HCT116 (cell line): ENCODE measurements around the gene FBXL17. TPM values are rescaled to one million over a fixed set of nuclear protein-coding genes. Genes with fewer than 3 reads are reported as not detected.

ENCODE experiments used
- ATAC-seq: fragments of 200-7000 bp; cut with Tn5 transposase; 2 replicates; pipeline ENCODE4 v1.9.1; 2020; ENCODE audit warnings: mild to moderate bottlenecking, moderate library complexity
- BruUV-seq: library from RNA; stranded (reverse); fragments of 400-500 nt; replicated peaks from 2 replicates; lab custom pipeline; 2021; lab: Mats Ljungman, UMichigan
- CTCF ChIA-PET: fragments of 300-600 bp; sonication (Branson Sonifier 250); formaldehyde crosslinking; loops from one replicate; lab custom pipeline; 2021; ENCODE audit warnings: antibody characterized with exemption; lab: Charles Lee
- POLR2A ChIA-PET: fragments of 300-600, 350-600 bp; sonication (Branson Sonifier 250); formaldehyde crosslinking; loops from one replicate; lab custom pipeline; 2021; ENCODE audit warnings: antibody characterized with exemption; lab: Charles Lee
- RAD21 ChIA-PET, 2 experiments: fragments of 300-600 bp; sonication (Branson Sonifier 250); formaldehyde crosslinking; loops; one replicate each; lab custom pipeline; 2023; ENCODE audit warnings: low total read pairs in 2 of 2; ENCODE audit not compliant: uncharacterized antibody in 2 of 2, unreplicated experiment in 2 of 2, low non-redundant PET in 1 of 2; lab: Charles Lee
- DNase-seq: peaks from one replicate; pipeline ENCODE4 v3.0.0-alpha.2; 2010; ENCODE audit warnings: low read depth, low spot score
- H2AFZ ChIP-seq: fragments of 200-600 bp; shearing (Covaris generic), sonication (generic); 2 replicates; pipeline ENCODE4 v1.6.1; 2017; ENCODE audit warnings: low read depth, mixed run types, mixed read lengths, antibody characterized with exemption, low read length; ENCODE audit not compliant: poor library complexity, severe bottlenecking
- H3K27ac ChIP-seq: 2 replicates; pipeline ENCODE4 v1.5.1; 2012; ENCODE audit warnings: low read depth, low read length
- H3K27me3 ChIP-seq: fragments of 200-600 bp; sonication (generic); 2 replicates; pipeline ENCODE4 v1.6.1; 2016; ENCODE audit warnings: mixed run types, low read length, mixed read lengths; ENCODE audit not compliant: insufficient read depth
- H3K36me3 ChIP-seq, 2 experiments: fragments of 200-500 bp in 1 of 2; fragments of 200-600 bp in 1 of 2; sonication (Bioruptor generic) in 1 of 2; sonication (generic) in 1 of 2; 2 replicates each; pipeline versions ENCODE4 v1.5.1 to v1.6.1; 2014 to 2016; ENCODE audit warnings: low read length in 2 of 2, inconsistent platforms in 1 of 2, mixed read lengths in 1 of 2, mixed run types in 1 of 2; ENCODE audit not compliant: insufficient read depth in 2 of 2, control insufficient read depth in 1 of 2
- H3K4me1 ChIP-seq, 2 experiments: fragments of 200-600 bp in 1 of 2; sonication (generic) in 1 of 2; 2 replicates each; pipeline versions ENCODE4 v1.5.1 to v1.6.1; 2012 to 2017; ENCODE audit warnings: low read length in 2 of 2, inconsistent platforms in 1 of 2, mild to moderate bottlenecking in 1 of 2, mixed read lengths in 1 of 2, mixed run types in 1 of 2, moderate library complexity in 1 of 2; ENCODE audit not compliant: insufficient read depth in 2 of 2, control insufficient read depth in 1 of 2
- H3K4me2 ChIP-seq: fragments of 200-600 bp; sonication (generic); 2 replicates; pipeline ENCODE4 v1.6.1; 2017; ENCODE audit warnings: mixed run types, low read length, mixed read lengths
- H3K4me3 ChIP-seq, 2 experiments: fragments of 200-600 bp in 1 of 2; sonication (generic) in 1 of 2; replicated peaks in 1 of 2; 2 replicates each; pipeline ENCODE4 v1.5.1; 2011 to 2016; ENCODE audit warnings: low read length in 2 of 2, control low read depth in 1 of 2, low read depth in 1 of 2, mild to moderate bottlenecking in 1 of 2, mixed read lengths in 1 of 2, mixed run types in 1 of 2
- H3K79me2 ChIP-seq: fragments of 200-600 bp; sonication (generic); 2 replicates; pipeline ENCODE4 v1.6.1; 2017; ENCODE audit warnings: mild to moderate bottlenecking, mixed run types, low read length, moderate library complexity, mixed read lengths; ENCODE audit not compliant: insufficient read depth
- H3K9ac ChIP-seq: fragments of 200-600 bp; sonication (generic); 2 replicates; pipeline ENCODE4 v1.6.1; 2016; ENCODE audit warnings: low read length, mixed read lengths
- H3K9me2 ChIP-seq: fragments of 200-600 bp; sonication (generic), shearing (Covaris generic); 2 replicates; pipeline ENCODE4 v1.6.1; 2017; ENCODE audit warnings: mixed run types, mild to moderate bottlenecking, moderate library complexity; ENCODE audit not compliant: insufficient read depth
- H3K9me3 ChIP-seq, 2 experiments: fragments of 200-500 bp in 1 of 2; fragments of 200-600 bp in 1 of 2; sonication (Bioruptor generic) in 1 of 2; sonication (generic) in 1 of 2; 2 replicates each; pipeline ENCODE4 v1.6.1; 2014 to 2017; ENCODE audit warnings: low read length in 2 of 2, mixed read lengths in 2 of 2, inconsistent platforms in 1 of 2, low read depth in 1 of 2, mild to moderate bottlenecking in 1 of 2, mixed run types in 1 of 2, moderate library complexity in 1 of 2; ENCODE audit not compliant: control insufficient read depth in 1 of 2, insufficient read depth in 1 of 2
- H4K20me1 ChIP-seq: fragments of 200-600 bp; sonication (generic), shearing (Covaris generic); 2 replicates; pipeline ENCODE4 v1.6.1; 2017; ENCODE audit warnings: mixed run types, mild to moderate bottlenecking, moderate library complexity; ENCODE audit not compliant: insufficient read depth
- CBX3 ChIP-seq: IDR thresholded peaks from 2 replicates; pipeline ENCODE4 v1.6.1; 2012; ENCODE audit warnings: low read depth
- CEBPB ChIP-seq: IDR thresholded peaks from 2 replicates; pipeline ENCODE4 v1.6.1; 2012; ENCODE audit warnings: low read depth
- ELF1 ChIP-seq: IDR thresholded peaks from 2 replicates; pipeline ENCODE4 v1.6.1; 2012; ENCODE audit warnings: low read depth, borderline replicate concordance
- EZH2 ChIP-seq: fragments of 200-600 bp; sonication (generic); IDR thresholded peaks from 2 replicates; pipeline ENCODE4 v1.6.1; 2017; ENCODE audit warnings: antibody characterized with exemption, mixed run types
- EZH2phosphoT487 ChIP-seq: fragments of 200-600 bp; IDR thresholded peaks from 2 replicates; pipeline ENCODE4 v1.6.1; 2018; ENCODE audit warnings: antibody characterized with exemption, borderline replicate concordance
- FOSL1 ChIP-seq: IDR thresholded peaks from 2 replicates; pipeline ENCODE4 v1.6.1; 2012; ENCODE audit warnings: low read depth
- JUND ChIP-seq: IDR thresholded peaks from 2 replicates; pipeline ENCODE4 v1.6.1; 2012
- POLR2A ChIP-seq: IDR thresholded peaks from 2 replicates; pipeline ENCODE4 v1.7.0; 2011; ENCODE audit warnings: borderline replicate concordance; ENCODE audit not compliant: insufficient read depth, insufficient read length; ENCODE audit errors: extremely low read depth
- RAD21 ChIP-seq: IDR thresholded peaks from 2 replicates; pipeline ENCODE4 v1.6.1; 2012; ENCODE audit warnings: low read depth, mild to moderate bottlenecking
- SIN3A ChIP-seq: IDR thresholded peaks from 2 replicates; pipeline ENCODE4 v1.6.1; 2012; ENCODE audit warnings: low read depth
- SP1 ChIP-seq: IDR thresholded peaks from 2 replicates; pipeline ENCODE4 v1.6.1; 2012; ENCODE audit warnings: low read depth
- SRF ChIP-seq: IDR thresholded peaks from 2 replicates; pipeline ENCODE4 v1.6.1; 2012; ENCODE audit warnings: low read depth
- TCF7L2 ChIP-seq: IDR thresholded peaks from 2 replicates; pipeline ENCODE4 v1.7.0; 2011; ENCODE audit warnings: borderline replicate concordance, inconsistent platforms; ENCODE audit not compliant: insufficient read depth, insufficient read length; ENCODE audit errors: extremely low read depth
- YY1 ChIP-seq: IDR thresholded peaks from 2 replicates; pipeline ENCODE4 v1.6.1; 2011; ENCODE audit warnings: low read length, low read depth, moderate library complexity, mild to moderate bottlenecking; ENCODE audit not compliant: insufficient replicate concordance; ENCODE audit errors: extremely low read depth
- ZFX ChIP-seq: fragments of 450-650 bp; IDR thresholded peaks from 2 replicates; pipeline ENCODE4 v1.6.1; 2017
- ZNF274 ChIP-seq: fragments of 200-500 bp; sonication (Bioruptor generic); IDR thresholded peaks from 2 replicates; pipeline ENCODE4 v1.6.1; 2014; ENCODE audit warnings: mild to moderate bottlenecking, low read depth, low read length, inconsistent platforms
- intact Hi-C: fragments of 100-400 bp; cut with micrococcal nuclease; formaldehyde crosslinking; loops from 2 replicates; pipeline ENCODE4 v1.10.0; 2022
- total RNA-seq: library from RNA; stranded (reverse); gene quantifications from one replicate; pipeline ENCODE4 v1.2.1, GENCODE V29; 2021; ENCODE audit not compliant: unreplicated experiment
- TF ChIP-seq, protein P1 (sequence below): IDR thresholded peaks from 2 replicates; pipeline ENCODE4 v1.6.1; 2012; ENCODE audit warnings: low read depth
- TF ChIP-seq, protein P2 (sequence below): IDR thresholded peaks from 2 replicates; pipeline ENCODE4 v1.6.1; 2011; ENCODE audit warnings: mild to moderate bottlenecking, low read length, moderate library complexity; ENCODE audit not compliant: insufficient replicate concordance; ENCODE audit errors: extremely low read depth
- TF ChIP-seq, protein P3 (sequence below), 3 experiments: fragments of 200-600 bp in 1 of 3; sonication (generic) in 1 of 3; IDR thresholded peaks in 2 of 3; conservative IDR thresholded peaks in 1 of 3; 2 replicates each; pipeline ENCODE4 v1.5.1; 2012 to 2017; ENCODE audit warnings: low read depth in 2 of 3, low read length in 2 of 3, antibody characterized with exemption in 1 of 3, borderline replicate concordance in 1 of 3, control low read depth in 1 of 3, mild to moderate bottlenecking in 1 of 3, mixed read lengths in 1 of 3, mixed run types in 1 of 3, moderate library complexity in 1 of 3; ENCODE audit not compliant: insufficient read depth in 1 of 3
- TF ChIP-seq, protein P4 (sequence below): IDR thresholded peaks from 2 replicates; pipeline ENCODE4 v1.6.1; 2012

Gene FBXL17
- total RNA-seq, 1 experiment from 2014 or later: 9.4 TPM

DNA sequence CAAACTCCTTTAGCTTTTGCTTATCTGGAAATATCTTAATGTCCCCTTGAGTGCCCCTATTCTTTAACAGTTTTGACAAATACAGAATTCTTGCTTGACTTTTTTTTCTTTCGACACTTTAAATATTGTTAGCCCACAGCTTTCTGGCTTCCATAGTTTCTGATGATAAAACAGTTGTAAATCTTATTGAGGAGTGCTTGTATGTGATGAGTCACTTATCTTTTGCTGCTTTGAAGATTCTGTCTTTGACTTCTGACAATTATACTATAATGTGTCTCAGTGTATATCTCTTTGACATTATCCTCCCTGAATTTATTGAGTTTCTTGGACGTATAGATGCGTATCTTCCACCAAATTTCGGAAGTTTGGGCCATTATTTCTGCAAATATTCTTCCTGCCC, 21.6 kb downstream of the FBXL17 start:
- H3K4me3 ChIP-seq: no peak overlapping the region
- no TSS peak for BruUV-seq
- no peak overlapping the region for H3K9ac ChIP-seq
- TF ChIP-seq SIN3A (no peak), POLR2A (no peak), JUND (no peak), EZH2 (no peak), YY1 (no peak), EZH2phosphoT487 (no peak), CBX3 (no peak), ELF1 (no peak), TCF7L2 (no peak), ZFX (no peak), FOSL1 (no peak), SRF (no peak), ZNF274 (no peak), SP1 (no peak), RAD21 (no peak), CEBPB (no peak)
- TF ChIP-seq, protein P1, sequence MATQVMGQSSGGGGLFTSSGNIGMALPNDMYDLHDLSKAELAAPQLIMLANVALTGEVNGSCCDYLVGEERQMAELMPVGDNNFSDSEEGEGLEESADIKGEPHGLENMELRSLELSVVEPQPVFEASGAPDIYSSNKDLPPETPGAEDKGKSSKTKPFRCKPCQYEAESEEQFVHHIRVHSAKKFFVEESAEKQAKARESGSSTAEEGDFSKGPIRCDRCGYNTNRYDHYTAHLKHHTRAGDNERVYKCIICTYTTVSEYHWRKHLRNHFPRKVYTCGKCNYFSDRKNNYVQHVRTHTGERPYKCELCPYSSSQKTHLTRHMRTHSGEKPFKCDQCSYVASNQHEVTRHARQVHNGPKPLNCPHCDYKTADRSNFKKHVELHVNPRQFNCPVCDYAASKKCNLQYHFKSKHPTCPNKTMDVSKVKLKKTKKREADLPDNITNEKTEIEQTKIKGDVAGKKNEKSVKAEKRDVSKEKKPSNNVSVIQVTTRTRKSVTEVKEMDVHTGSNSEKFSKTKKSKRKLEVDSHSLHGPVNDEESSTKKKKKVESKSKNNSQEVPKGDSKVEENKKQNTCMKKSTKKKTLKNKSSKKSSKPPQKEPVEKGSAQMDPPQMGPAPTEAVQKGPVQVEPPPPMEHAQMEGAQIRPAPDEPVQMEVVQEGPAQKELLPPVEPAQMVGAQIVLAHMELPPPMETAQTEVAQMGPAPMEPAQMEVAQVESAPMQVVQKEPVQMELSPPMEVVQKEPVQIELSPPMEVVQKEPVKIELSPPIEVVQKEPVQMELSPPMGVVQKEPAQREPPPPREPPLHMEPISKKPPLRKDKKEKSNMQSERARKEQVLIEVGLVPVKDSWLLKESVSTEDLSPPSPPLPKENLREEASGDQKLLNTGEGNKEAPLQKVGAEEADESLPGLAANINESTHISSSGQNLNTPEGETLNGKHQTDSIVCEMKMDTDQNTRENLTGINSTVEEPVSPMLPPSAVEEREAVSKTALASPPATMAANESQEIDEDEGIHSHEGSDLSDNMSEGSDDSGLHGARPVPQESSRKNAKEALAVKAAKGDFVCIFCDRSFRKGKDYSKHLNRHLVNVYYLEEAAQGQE: no peak
- TF ChIP-seq, protein P2, sequence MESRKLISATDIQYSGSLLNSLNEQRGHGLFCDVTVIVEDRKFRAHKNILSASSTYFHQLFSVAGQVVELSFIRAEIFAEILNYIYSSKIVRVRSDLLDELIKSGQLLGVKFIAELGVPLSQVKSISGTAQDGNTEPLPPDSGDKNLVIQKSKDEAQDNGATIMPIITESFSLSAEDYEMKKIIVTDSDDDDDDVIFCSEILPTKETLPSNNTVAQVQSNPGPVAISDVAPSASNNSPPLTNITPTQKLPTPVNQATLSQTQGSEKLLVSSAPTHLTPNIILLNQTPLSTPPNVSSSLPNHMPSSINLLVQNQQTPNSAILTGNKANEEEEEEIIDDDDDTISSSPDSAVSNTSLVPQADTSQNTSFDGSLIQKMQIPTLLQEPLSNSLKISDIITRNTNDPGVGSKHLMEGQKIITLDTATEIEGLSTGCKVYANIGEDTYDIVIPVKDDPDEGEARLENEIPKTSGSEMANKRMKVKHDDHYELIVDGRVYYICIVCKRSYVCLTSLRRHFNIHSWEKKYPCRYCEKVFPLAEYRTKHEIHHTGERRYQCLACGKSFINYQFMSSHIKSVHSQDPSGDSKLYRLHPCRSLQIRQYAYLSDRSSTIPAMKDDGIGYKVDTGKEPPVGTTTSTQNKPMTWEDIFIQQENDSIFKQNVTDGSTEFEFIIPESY: no peak
- TF ChIP-seq, protein P3, sequence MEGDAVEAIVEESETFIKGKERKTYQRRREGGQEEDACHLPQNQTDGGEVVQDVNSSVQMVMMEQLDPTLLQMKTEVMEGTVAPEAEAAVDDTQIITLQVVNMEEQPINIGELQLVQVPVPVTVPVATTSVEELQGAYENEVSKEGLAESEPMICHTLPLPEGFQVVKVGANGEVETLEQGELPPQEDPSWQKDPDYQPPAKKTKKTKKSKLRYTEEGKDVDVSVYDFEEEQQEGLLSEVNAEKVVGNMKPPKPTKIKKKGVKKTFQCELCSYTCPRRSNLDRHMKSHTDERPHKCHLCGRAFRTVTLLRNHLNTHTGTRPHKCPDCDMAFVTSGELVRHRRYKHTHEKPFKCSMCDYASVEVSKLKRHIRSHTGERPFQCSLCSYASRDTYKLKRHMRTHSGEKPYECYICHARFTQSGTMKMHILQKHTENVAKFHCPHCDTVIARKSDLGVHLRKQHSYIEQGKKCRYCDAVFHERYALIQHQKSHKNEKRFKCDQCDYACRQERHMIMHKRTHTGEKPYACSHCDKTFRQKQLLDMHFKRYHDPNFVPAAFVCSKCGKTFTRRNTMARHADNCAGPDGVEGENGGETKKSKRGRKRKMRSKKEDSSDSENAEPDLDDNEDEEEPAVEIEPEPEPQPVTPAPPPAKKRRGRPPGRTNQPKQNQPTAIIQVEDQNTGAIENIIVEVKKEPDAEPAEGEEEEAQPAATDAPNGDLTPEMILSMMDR (IDR thresholded peaks at IDR 0.05 in 2 of 3, conservative IDR thresholded peaks at IDR 0.05 in 1 of 3; ENCODE audit: borderline replicate concordance in 1 of 3, insufficient read depth in 1 of 3, low read depth in 2 of 3, low read length in 2 of 3): no peak
- TF ChIP-seq, protein P4, sequence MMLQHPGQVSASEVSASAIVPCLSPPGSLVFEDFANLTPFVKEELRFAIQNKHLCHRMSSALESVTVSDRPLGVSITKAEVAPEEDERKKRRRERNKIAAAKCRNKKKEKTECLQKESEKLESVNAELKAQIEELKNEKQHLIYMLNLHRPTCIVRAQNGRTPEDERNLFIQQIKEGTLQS: no peak
- H3K79me2 ChIP-seq: no peaks in the 10 kb centered on the region
- no peak overlapping the region for H3K4me2 ChIP-seq
- RAD21 ChIA-PET: no interaction called here
- intact Hi-C loops: no loop called here
- CTCF ChIA-PET: no interaction called here
- H4K20me1 ChIP-seq: no peaks in the 10 kb centered on the region
- DNase-seq (no peak), ATAC-seq (no peak)
- H2AFZ ChIP-seq: no peak overlapping the region
- POLR2A ChIA-PET: no interaction called here
- no peak overlapping the region for H3K27ac ChIP-seq
- no peaks in the 10 kb centered on the region for H3K4me1 ChIP-seq
- no peaks in the 10 kb centered on the region for H3K9me2 ChIP-seq
- no peaks in the 10 kb centered on the region for H3K36me3 ChIP-seq
- H3K9me3 ChIP-seq: no peaks in the 10 kb centered on the region
- no peaks in the 10 kb centered on the region for H3K27me3 ChIP-seq
